ENCODE measurements around the gene HOMER2.
"Not testable (repeated sequence)": the region's sequence is repeated elsewhere in the genome, so short reads cannot be mapped to it uniquely, and the experiment has no call there.

DNA sequence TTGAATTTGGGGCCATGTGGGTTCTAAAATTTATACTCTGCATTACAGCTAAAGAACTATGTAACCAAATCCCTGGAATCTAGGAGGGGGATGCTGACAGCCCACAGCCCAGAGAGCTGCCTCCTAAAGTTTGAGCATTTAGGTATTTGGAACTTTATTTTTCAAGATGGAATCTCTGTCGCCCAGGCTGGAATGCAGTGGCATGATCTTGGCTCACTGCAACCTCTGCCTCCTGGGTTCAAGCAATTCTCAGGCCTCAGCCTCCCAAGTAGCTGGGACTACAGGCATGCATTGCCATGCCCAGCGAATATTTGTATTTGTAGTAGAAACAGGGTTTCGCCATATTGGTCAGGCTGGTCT is 48.1 kb upstream of the HOMER2 start:
- TF ChIP-seq, protein P1, sequence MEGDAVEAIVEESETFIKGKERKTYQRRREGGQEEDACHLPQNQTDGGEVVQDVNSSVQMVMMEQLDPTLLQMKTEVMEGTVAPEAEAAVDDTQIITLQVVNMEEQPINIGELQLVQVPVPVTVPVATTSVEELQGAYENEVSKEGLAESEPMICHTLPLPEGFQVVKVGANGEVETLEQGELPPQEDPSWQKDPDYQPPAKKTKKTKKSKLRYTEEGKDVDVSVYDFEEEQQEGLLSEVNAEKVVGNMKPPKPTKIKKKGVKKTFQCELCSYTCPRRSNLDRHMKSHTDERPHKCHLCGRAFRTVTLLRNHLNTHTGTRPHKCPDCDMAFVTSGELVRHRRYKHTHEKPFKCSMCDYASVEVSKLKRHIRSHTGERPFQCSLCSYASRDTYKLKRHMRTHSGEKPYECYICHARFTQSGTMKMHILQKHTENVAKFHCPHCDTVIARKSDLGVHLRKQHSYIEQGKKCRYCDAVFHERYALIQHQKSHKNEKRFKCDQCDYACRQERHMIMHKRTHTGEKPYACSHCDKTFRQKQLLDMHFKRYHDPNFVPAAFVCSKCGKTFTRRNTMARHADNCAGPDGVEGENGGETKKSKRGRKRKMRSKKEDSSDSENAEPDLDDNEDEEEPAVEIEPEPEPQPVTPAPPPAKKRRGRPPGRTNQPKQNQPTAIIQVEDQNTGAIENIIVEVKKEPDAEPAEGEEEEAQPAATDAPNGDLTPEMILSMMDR (IDR thresholded peaks at IDR 0.05; ENCODE audit: low read depth, low read length) = not testable (repeated sequence)
- not testable (repeated sequence) for TF ChIP-seq EZH2phosphoT487 (IDR thresholded peaks at IDR 0.05; ENCODE audit: low read depth)
